OCI-LY3 (cell line): ENCODE data around the gene RTP2.

Source experiments
- EZH2phosphoT487 ChIP-seq: fragments of 200-600 bp; shearing (Covaris generic); IDR thresholded peaks from 2 replicates; pipeline ENCODE4 v1.6.1; 2018; ENCODE audit warnings: antibody characterized with exemption, mixed run types, low read depth
- TF ChIP-seq, protein P1 (sequence below): fragments of 200-600, 300-600 bp; sonication (generic); IDR thresholded peaks from 2 replicates; pipeline ENCODE4 v1.5.1; 2014; ENCODE audit warnings: antibody characterized with exemption, low read length, low read depth

DNA sequence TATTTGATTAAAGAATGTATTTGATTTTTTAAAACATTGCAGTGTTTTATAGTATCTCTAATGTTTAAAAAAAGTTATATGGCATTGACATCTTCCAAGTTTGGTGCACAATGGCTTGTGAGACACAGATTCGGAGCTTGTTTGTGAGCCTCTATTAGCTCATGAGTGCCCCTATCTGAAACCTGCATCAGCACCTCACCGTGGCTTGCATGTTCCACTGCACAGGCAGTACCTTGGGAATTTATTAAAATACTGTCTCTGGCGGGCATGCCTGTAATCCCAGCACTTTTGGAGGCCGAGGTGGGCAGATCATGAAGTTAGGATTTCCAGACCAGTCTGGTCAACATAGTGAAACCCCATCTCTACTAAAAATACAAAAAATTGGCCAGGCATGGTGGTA is 6.8 kb upstream of the RTP2 start:
- TF ChIP-seq EZH2phosphoT487, result no peak
- TF ChIP-seq, protein P1, sequence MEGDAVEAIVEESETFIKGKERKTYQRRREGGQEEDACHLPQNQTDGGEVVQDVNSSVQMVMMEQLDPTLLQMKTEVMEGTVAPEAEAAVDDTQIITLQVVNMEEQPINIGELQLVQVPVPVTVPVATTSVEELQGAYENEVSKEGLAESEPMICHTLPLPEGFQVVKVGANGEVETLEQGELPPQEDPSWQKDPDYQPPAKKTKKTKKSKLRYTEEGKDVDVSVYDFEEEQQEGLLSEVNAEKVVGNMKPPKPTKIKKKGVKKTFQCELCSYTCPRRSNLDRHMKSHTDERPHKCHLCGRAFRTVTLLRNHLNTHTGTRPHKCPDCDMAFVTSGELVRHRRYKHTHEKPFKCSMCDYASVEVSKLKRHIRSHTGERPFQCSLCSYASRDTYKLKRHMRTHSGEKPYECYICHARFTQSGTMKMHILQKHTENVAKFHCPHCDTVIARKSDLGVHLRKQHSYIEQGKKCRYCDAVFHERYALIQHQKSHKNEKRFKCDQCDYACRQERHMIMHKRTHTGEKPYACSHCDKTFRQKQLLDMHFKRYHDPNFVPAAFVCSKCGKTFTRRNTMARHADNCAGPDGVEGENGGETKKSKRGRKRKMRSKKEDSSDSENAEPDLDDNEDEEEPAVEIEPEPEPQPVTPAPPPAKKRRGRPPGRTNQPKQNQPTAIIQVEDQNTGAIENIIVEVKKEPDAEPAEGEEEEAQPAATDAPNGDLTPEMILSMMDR, result peak; percentile 31; the same call in 1 of the 2 replicates
